HCT116 (cell line): ENCODE results near the gene SPTLC3. TPM values are rescaled to one million over a fixed set of nuclear protein-coding genes. Genes with fewer than 3 reads are reported as not detected.

ENCODE experiments used
- ATAC-seq: fragments of 200-7000 bp; cut with Tn5 transposase; 2 replicates; pipeline ENCODE4 v1.9.1; 2020; ENCODE audit warnings: mild to moderate bottlenecking, moderate library complexity
- BruUV-seq: library from RNA; stranded (reverse); fragments of 400-500 nt; replicated peaks from 2 replicates; lab custom pipeline; 2021; lab: Mats Ljungman, UMichigan
- CTCF ChIA-PET: fragments of 300-600 bp; sonication (Branson Sonifier 250); formaldehyde crosslinking; loops from one replicate; lab custom pipeline; 2021; ENCODE audit warnings: antibody characterized with exemption; lab: Charles Lee
- POLR2A ChIA-PET: fragments of 300-600, 350-600 bp; sonication (Branson Sonifier 250); formaldehyde crosslinking; loops from one replicate; lab custom pipeline; 2021; ENCODE audit warnings: antibody characterized with exemption; lab: Charles Lee
- RAD21 ChIA-PET, 2 experiments: fragments of 300-600 bp; sonication (Branson Sonifier 250); formaldehyde crosslinking; loops; one replicate each; lab custom pipeline; 2023; ENCODE audit warnings: low total read pairs in 2 of 2; ENCODE audit not compliant: uncharacterized antibody in 2 of 2, unreplicated experiment in 2 of 2, low non-redundant PET in 1 of 2; lab: Charles Lee
- DNase-seq: peaks from one replicate; pipeline ENCODE4 v3.0.0-alpha.2; 2010; ENCODE audit warnings: low read depth, low spot score
- H2AFZ ChIP-seq: fragments of 200-600 bp; shearing (Covaris generic), sonication (generic); 2 replicates; pipeline ENCODE4 v1.6.1; 2017; ENCODE audit warnings: low read depth, mixed run types, mixed read lengths, antibody characterized with exemption, low read length; ENCODE audit not compliant: poor library complexity, severe bottlenecking
- H3K27ac ChIP-seq: 2 replicates; pipeline ENCODE4 v1.5.1; 2012; ENCODE audit warnings: low read depth, low read length
- H3K27me3 ChIP-seq: fragments of 200-600 bp; sonication (generic); 2 replicates; pipeline ENCODE4 v1.6.1; 2016; ENCODE audit warnings: mixed run types, low read length, mixed read lengths; ENCODE audit not compliant: insufficient read depth
- H3K36me3 ChIP-seq, 2 experiments: fragments of 200-500 bp in 1 of 2; fragments of 200-600 bp in 1 of 2; sonication (Bioruptor generic) in 1 of 2; sonication (generic) in 1 of 2; 2 replicates each; pipeline versions ENCODE4 v1.5.1 to v1.6.1; 2014 to 2016; ENCODE audit warnings: low read length in 2 of 2, inconsistent platforms in 1 of 2, mixed read lengths in 1 of 2, mixed run types in 1 of 2; ENCODE audit not compliant: insufficient read depth in 2 of 2, control insufficient read depth in 1 of 2
- H3K4me1 ChIP-seq, 2 experiments: fragments of 200-600 bp in 1 of 2; sonication (generic) in 1 of 2; 2 replicates each; pipeline versions ENCODE4 v1.5.1 to v1.6.1; 2012 to 2017; ENCODE audit warnings: low read length in 2 of 2, inconsistent platforms in 1 of 2, mild to moderate bottlenecking in 1 of 2, mixed read lengths in 1 of 2, mixed run types in 1 of 2, moderate library complexity in 1 of 2; ENCODE audit not compliant: insufficient read depth in 2 of 2, control insufficient read depth in 1 of 2
- H3K4me2 ChIP-seq: fragments of 200-600 bp; sonication (generic); 2 replicates; pipeline ENCODE4 v1.6.1; 2017; ENCODE audit warnings: mixed run types, low read length, mixed read lengths
- H3K4me3 ChIP-seq, 2 experiments: fragments of 200-600 bp in 1 of 2; sonication (generic) in 1 of 2; replicated peaks in 1 of 2; 2 replicates each; pipeline ENCODE4 v1.5.1; 2011 to 2016; ENCODE audit warnings: low read length in 2 of 2, control low read depth in 1 of 2, low read depth in 1 of 2, mild to moderate bottlenecking in 1 of 2, mixed read lengths in 1 of 2, mixed run types in 1 of 2
- H3K79me2 ChIP-seq: fragments of 200-600 bp; sonication (generic); 2 replicates; pipeline ENCODE4 v1.6.1; 2017; ENCODE audit warnings: mild to moderate bottlenecking, mixed run types, low read length, moderate library complexity, mixed read lengths; ENCODE audit not compliant: insufficient read depth
- H3K9ac ChIP-seq: fragments of 200-600 bp; sonication (generic); 2 replicates; pipeline ENCODE4 v1.6.1; 2016; ENCODE audit warnings: low read length, mixed read lengths
- H3K9me2 ChIP-seq: fragments of 200-600 bp; sonication (generic), shearing (Covaris generic); 2 replicates; pipeline ENCODE4 v1.6.1; 2017; ENCODE audit warnings: mixed run types, mild to moderate bottlenecking, moderate library complexity; ENCODE audit not compliant: insufficient read depth
- H3K9me3 ChIP-seq, 2 experiments: fragments of 200-500 bp in 1 of 2; fragments of 200-600 bp in 1 of 2; sonication (Bioruptor generic) in 1 of 2; sonication (generic) in 1 of 2; 2 replicates each; pipeline ENCODE4 v1.6.1; 2014 to 2017; ENCODE audit warnings: low read length in 2 of 2, mixed read lengths in 2 of 2, inconsistent platforms in 1 of 2, low read depth in 1 of 2, mild to moderate bottlenecking in 1 of 2, mixed run types in 1 of 2, moderate library complexity in 1 of 2; ENCODE audit not compliant: control insufficient read depth in 1 of 2, insufficient read depth in 1 of 2
- H4K20me1 ChIP-seq: fragments of 200-600 bp; sonication (generic), shearing (Covaris generic); 2 replicates; pipeline ENCODE4 v1.6.1; 2017; ENCODE audit warnings: mixed run types, mild to moderate bottlenecking, moderate library complexity; ENCODE audit not compliant: insufficient read depth
- CEBPB ChIP-seq: IDR thresholded peaks from 2 replicates; pipeline ENCODE4 v1.6.1; 2012; ENCODE audit warnings: low read depth
- ELF1 ChIP-seq: IDR thresholded peaks from 2 replicates; pipeline ENCODE4 v1.6.1; 2012; ENCODE audit warnings: low read depth, borderline replicate concordance
- EZH2 ChIP-seq: fragments of 200-600 bp; sonication (generic); IDR thresholded peaks from 2 replicates; pipeline ENCODE4 v1.6.1; 2017; ENCODE audit warnings: antibody characterized with exemption, mixed run types
- EZH2phosphoT487 ChIP-seq: fragments of 200-600 bp; IDR thresholded peaks from 2 replicates; pipeline ENCODE4 v1.6.1; 2018; ENCODE audit warnings: antibody characterized with exemption, borderline replicate concordance
- FOSL1 ChIP-seq: IDR thresholded peaks from 2 replicates; pipeline ENCODE4 v1.6.1; 2012; ENCODE audit warnings: low read depth
- RAD21 ChIP-seq: IDR thresholded peaks from 2 replicates; pipeline ENCODE4 v1.6.1; 2012; ENCODE audit warnings: low read depth, mild to moderate bottlenecking
- SIN3A ChIP-seq: IDR thresholded peaks from 2 replicates; pipeline ENCODE4 v1.6.1; 2012; ENCODE audit warnings: low read depth
- SP1 ChIP-seq: IDR thresholded peaks from 2 replicates; pipeline ENCODE4 v1.6.1; 2012; ENCODE audit warnings: low read depth
- TCF7L2 ChIP-seq: IDR thresholded peaks from 2 replicates; pipeline ENCODE4 v1.7.0; 2011; ENCODE audit warnings: borderline replicate concordance, inconsistent platforms; ENCODE audit not compliant: insufficient read depth, insufficient read length; ENCODE audit errors: extremely low read depth
- YY1 ChIP-seq: IDR thresholded peaks from 2 replicates; pipeline ENCODE4 v1.6.1; 2011; ENCODE audit warnings: low read length, low read depth, moderate library complexity, mild to moderate bottlenecking; ENCODE audit not compliant: insufficient replicate concordance; ENCODE audit errors: extremely low read depth
- ZFX ChIP-seq: fragments of 450-650 bp; IDR thresholded peaks from 2 replicates; pipeline ENCODE4 v1.6.1; 2017
- ZNF274 ChIP-seq: fragments of 200-500 bp; sonication (Bioruptor generic); IDR thresholded peaks from 2 replicates; pipeline ENCODE4 v1.6.1; 2014; ENCODE audit warnings: mild to moderate bottlenecking, low read depth, low read length, inconsistent platforms
- intact Hi-C: fragments of 100-400 bp; cut with micrococcal nuclease; formaldehyde crosslinking; loops from 2 replicates; pipeline ENCODE4 v1.10.0; 2022
- total RNA-seq: library from RNA; stranded (reverse); gene quantifications from one replicate; pipeline ENCODE4 v1.2.1, GENCODE V29; 2021; ENCODE audit not compliant: unreplicated experiment
- TF ChIP-seq, protein P1 (sequence below): IDR thresholded peaks from 2 replicates; pipeline ENCODE4 v1.6.1; 2011; ENCODE audit warnings: mild to moderate bottlenecking, low read length, moderate library complexity; ENCODE audit not compliant: insufficient replicate concordance; ENCODE audit errors: extremely low read depth
- TF ChIP-seq, protein P2 (sequence below): IDR thresholded peaks from 2 replicates; pipeline ENCODE4 v1.6.1; 2012

Gene SPTLC3
- total RNA-seq, 1 experiment from 2014 or later = not detected

DNA sequence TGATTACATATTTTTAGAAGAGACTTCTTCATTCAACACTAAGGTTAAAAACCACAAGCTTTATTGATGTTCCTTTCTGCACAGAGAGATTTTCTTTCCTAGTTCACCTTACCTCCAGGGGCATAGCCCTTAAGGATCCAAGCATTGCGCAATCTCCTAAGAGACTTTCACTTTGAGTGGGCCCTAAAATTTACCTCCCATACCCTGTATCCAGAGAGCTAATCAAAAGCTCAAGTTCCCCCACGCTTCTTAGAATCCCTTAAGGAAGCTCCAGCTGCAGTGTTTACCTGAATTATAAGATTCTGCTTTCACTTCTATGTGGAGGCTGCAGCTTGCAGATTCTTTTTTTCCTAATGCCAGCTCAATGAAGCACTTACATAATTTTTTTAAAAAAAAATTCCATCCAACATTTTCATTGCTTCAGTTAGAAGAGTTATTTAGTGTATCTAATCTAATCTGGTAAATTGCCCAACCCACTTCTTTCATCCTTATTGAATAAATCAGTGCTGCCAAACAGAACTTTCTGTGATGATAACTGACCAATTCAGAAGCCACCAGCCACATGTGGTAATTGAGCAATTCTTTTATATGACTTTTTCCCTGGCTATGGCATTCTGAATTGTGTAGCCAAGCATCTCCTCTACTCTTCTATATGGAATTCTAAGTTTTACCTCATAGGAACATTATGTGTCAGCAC lies 24.6 kb upstream of the SPTLC3 start:
- H4K20me1 ChIP-seq = no peaks in the 10 kb centered on the region
- POLR2A ChIA-PET = no interaction called here
- no peak overlapping the region for H3K27ac ChIP-seq
- no peak overlapping the region for H3K4me3 ChIP-seq
- intact Hi-C loops = no loop called here
- H3K27me3 ChIP-seq = no peaks in the 10 kb centered on the region
- no peaks in the 10 kb centered on the region for H3K79me2 ChIP-seq
- H3K9me2 ChIP-seq = no peaks in the 10 kb centered on the region
- TF ChIP-seq SIN3A (no peak), SP1 (no peak), ELF1 (no peak)
- TF ChIP-seq, all 23 proteins: peak for 0
- CTCF ChIA-PET = no interaction called here
- Histone ChIP-seq H3K4me2 (no peak overlapping the region), H3K9ac (no peak overlapping the region), H3K36me3 (no peaks in the 10 kb centered on the region), H3K9me3 (no peaks in the 10 kb centered on the region), H2AFZ (no peak overlapping the region), H3K4me1 (no peaks in the 10 kb centered on the region)
- BruUV-seq = no TSS peak
- no peak for ATAC-seq
- RAD21 ChIA-PET = no interaction called here
- no peak for DNase-seq

- POLR2A ChIA-PET = no interaction called here
- intact Hi-C loops = no loop called here
- H3K4me3 ChIP-seq = no peak overlapping the region
- H2AFZ ChIP-seq = no peak overlapping the region
- TF ChIP-seq EZH2 (no peak), ZFX (no peak), ZNF274 (no peak), SP1 (no peak), EZH2phosphoT487 (no peak), CEBPB (no peak), TCF7L2 (no peak), RAD21 (no peak), ELF1 (no peak), FOSL1 (no peak), SIN3A (no peak), YY1 (no peak)
- TF ChIP-seq, protein P1, sequence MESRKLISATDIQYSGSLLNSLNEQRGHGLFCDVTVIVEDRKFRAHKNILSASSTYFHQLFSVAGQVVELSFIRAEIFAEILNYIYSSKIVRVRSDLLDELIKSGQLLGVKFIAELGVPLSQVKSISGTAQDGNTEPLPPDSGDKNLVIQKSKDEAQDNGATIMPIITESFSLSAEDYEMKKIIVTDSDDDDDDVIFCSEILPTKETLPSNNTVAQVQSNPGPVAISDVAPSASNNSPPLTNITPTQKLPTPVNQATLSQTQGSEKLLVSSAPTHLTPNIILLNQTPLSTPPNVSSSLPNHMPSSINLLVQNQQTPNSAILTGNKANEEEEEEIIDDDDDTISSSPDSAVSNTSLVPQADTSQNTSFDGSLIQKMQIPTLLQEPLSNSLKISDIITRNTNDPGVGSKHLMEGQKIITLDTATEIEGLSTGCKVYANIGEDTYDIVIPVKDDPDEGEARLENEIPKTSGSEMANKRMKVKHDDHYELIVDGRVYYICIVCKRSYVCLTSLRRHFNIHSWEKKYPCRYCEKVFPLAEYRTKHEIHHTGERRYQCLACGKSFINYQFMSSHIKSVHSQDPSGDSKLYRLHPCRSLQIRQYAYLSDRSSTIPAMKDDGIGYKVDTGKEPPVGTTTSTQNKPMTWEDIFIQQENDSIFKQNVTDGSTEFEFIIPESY = no peak
- TF ChIP-seq, protein P2, sequence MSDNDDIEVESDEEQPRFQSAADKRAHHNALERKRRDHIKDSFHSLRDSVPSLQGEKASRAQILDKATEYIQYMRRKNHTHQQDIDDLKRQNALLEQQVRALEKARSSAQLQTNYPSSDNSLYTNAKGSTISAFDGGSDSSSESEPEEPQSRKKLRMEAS = no peak
- no peaks in the 10 kb centered on the region for H3K36me3 ChIP-seq
- no TSS peak for BruUV-seq
- H3K9me3 ChIP-seq = no peaks in the 10 kb centered on the region
- H3K27me3 ChIP-seq = no peaks in the 10 kb centered on the region
- H3K4me2 ChIP-seq = no peak overlapping the region
- no peaks in the 10 kb centered on the region for H3K9me2 ChIP-seq
- H3K4me1 ChIP-seq = no peaks in the 10 kb centered on the region
- no peak overlapping the region for H3K27ac ChIP-seq
- H3K79me2 ChIP-seq = no peaks in the 10 kb centered on the region
- CTCF ChIA-PET = no interaction called here
- RAD21 ChIA-PET = no interaction called here
- H4K20me1 ChIP-seq = no peaks in the 10 kb centered on the region
- DNase-seq (no peak), ATAC-seq (no peak)
- H3K9ac ChIP-seq = no peak overlapping the region
Observed at GRCh38 chr20:12984863-12985262, 23.9 kb upstream of the SPTLC3 start.
